HT-29 (cell line): Measurements from ENCODE around the gene TTC7B. TPM values are rescaled to one million over a fixed set of nuclear protein-coding genes. Genes with fewer than 3 reads are reported as not detected.

Source experiments
- DNase-seq: peaks from one replicate; pipeline ENCODE4 v3.0.0-alpha.2; 2015; ENCODE audit warnings: low spot score
- total RNA-seq: library from RNA; depleted of rRNA; stranded (reverse); fragments of >200 nt; shearing (Covaris generic); gene quantifications from 2 replicates; pipeline ENCODE4 v1.2.3, GENCODE V29; 2014

Gene TTC7B
- total RNA-seq, 1 experiment from 2014 or later, result 7.4 TPM

GRCh38 chr14:90560991-90561390 is 255.2 kb downstream of the TTC7B start:
- DNase-seq, result no peak

DNA sequence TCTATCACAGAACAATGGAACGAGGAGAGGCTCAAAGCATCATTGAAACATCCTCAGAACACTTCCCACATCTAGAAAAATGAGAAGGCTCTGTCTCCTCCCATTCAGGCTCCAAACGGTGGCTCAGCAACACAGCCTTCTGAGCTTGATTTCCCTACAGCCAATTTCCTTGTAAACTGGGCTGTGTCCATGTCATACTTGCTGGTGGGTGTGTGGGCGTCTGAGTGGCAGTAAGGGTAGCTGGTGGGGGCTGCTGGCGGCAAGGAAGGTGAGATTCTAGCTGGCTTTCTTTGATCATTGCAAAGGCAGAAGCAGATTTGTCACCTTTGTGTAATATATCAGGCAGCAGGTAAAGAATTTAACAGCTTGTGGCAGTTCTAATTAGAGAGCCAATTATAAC is 255.7 kb downstream of the TTC7B start:
- DNase-seq, result no peak

- no peak for DNase-seq
These were observed 256.3 kb downstream of the TTC7B start for GRCh38 chr14:90559811-90560492.

DNA sequence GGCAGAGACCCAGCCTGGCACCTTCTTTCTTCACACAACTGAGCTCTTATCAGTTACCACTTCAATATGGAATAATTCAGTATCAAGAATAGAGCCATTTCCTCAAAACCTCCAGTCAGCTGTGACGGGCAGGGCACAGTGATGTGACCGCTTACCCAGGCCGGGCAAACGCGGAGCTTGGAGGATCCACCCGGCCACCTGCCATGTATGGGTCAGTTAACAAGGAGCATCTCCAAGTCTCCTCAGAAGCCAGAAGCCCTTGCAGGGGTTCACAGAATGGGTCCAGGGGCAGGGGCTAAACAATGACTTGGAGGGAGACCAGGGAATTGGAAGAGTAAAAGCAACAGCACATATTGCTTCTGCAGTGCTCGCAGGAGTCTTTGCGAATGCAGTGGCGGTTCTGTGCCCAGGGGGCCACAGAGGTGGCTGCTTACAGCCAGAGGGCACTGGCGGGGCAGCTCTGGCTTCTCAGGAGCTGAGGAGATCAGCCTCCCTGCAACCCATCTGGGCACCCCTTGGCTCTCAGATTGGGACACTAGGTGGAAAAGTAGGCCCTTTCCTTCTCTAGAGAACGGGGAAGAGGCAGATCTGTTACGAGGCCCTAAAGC is 257.1 kb downstream of the TTC7B start:
- DNase-seq, result no peak

DNA sequence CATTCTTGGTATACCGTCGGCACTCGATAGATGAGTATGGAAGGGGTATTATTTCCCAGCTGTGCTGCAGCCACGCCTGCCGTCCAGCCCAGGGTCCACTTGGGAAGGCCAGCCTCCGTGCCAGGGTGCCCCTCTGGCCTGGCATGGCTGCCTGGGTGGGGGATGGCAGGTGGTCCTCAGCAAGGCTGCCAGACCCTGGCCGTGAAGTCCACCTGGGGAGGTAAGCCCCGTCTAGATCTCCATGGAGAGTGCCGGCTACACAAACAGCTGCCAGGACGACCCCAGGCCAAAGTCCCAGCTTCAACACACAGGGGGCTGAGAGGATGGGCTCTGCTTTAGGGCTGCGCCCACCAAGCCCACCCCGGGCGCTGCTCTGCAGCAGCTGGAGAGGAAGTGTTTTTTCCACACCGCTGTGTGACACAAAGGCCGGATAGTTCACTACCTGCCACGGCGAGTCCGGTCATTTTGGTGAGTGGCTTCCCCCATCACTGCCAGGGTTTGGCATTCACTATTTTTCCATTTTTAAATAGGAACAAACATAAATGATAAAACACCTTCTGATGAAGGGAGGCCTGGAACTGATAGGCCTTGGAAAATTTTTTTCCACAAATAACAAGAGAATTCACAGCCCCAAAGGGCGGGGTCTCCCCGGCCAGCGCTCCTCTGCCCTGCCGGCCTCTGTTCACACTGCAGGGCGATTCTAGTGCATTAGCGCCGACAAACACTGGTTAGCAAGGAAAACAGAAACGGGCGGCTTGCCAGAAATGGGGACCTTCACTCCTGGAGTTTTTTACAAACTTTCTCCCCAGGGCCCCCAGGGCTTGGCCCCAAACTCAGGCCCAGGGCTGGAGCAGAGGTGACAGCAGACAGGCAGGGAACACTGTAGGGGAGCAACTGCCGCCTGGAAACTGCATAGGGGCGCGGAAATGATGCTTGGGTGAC is 257.9 kb downstream of the TTC7B start:
- no peak for DNase-seq

DNA sequence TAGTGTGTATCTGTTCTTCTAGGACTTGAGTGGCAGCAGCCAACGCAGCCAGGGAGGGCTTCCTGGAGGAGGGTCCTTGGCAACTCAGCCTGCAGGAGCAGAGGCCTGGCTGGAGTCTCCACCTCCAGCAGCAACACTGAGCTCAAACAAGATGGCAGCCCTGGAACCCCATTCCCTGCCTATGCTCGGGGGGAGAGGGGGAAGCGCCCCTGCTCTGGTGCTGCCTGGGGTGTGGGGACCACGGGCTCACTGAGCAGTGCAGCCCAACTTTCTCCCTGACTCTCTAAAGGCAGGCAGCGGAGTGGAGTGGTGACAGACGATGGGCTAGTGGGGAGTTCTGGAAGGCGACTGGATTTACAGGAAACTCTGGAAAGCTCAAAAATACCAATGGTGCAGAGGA is 258.7 kb downstream of the TTC7B start:
- no peak for DNase-seq

GRCh38 chr14:90556666-90557450 is 259.4 kb downstream of the TTC7B start:
- no peak for DNase-seq

DNA sequence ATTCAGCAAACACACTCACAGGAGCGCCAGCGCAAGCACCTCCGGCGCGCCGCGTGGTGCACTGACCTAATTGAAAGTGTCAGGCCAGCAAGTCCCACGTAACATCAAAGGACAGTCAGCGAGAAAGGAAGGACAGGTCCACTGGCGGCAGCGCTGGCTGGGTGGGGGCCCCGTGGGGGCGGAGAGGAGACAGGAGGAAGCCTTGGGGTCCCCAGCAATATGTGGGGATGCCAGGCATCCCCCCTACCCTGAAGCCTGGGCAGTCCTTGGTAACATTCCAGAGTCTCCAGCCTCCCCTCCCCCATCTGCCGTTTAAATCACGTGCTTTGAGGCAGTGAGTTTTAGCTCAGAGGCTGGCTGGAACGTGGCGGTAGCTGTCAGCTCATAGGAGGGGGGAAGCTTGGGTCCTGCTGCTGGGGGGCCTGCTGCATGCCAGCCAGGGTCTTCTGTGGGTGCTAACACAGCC is 260.2 kb downstream of the TTC7B start:
- DNase-seq, result no peak

DNA sequence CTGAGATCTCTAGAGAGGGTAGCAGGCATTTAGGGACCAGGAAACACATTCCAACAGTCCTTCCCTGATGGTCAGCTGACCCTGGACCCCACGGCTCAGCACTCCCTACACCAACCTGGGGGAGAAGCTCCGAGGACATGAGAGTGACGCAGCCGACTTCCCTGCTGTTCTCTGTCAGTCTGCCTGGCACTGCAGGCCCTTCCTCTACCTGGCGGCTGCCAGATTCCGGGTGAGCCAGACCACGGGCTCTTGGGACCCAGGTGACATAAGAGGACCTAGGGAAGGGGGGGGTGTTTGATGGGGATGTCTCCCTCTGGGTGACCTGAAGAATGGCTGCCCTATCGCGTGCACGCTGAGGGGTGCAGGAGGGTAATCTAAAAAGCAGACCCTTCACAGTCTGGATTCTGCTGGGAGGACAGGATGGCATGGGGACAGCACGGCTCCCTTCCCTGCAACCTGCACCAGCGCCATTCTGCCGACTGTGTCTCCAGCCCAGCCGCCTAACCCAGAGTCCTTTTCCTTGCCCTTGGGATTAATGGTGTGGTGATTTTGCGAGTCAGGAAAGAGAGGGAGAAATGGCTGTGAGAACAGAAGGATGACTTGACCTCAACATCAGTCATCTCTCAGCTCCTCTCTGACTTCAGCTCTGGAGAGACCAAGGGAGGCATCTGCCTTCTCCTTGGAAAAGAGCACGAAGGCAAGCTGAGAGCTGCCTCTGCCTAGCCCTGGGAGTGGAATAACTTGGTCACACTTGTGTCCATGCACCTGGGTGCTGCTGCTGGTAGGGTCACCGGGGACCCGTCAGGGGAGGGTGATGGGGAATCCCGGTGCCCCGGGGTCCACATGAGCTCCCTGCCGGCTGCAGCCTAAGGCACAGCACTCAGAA is 260.9 kb downstream of the TTC7B start:
- no peak for DNase-seq

- DNase-seq, result no peak
These were observed 261.9 kb downstream of the TTC7B start for GRCh38 chr14:90554341-90554740.

DNA sequence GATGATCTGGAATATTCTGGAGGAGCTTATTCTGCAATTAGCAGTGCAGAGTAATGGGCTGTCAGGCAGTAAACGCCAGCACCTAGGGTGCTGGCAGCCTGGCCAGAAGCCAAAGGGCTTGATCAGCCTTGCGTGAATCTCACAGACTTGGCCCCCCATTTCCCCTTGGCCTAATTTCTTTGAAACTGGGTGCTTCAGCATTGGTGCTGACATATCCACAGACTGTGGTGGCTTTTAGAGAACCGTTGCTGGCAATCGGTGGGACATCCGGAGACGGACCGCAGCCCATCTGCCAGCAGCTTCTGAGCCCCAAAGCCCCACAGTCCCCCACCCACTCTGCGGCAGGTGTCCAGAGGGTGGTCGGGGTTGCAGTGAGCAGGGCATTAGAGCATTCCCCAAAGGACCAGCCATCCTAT is 262.3 kb downstream of the TTC7B start:
- DNase-seq, result no peak

DNA sequence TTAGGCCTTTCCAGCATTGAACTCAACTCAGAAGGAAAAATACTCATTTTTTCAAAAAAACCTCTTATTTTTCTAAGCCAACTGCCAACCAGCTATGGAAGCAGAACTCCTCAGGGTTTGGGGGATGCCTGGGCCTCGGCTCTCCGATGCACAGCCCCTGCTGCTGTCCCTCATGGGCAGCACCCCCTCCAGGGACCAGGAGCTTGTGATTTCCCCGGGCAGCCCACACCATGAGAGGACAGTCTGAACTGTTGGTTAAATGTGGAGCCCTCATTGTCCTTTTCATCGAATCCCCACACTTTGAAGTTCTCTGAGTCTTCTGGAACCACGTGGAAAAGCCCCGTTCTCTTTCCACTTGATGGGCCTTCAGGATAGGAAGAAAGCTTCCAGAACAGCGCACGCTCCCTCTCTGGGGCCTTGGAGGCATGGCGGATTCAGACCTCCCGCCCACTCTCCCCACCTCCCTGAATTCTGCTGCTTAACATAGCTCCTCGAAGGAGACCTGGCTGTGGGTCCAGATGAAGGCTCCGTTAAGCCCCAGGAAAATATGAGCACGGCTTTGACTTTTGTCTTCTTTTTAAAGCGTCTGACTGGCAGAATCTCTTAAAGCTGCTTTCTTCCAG is 262.8 kb downstream of the TTC7B start:
- DNase-seq, result no peak

DNA sequence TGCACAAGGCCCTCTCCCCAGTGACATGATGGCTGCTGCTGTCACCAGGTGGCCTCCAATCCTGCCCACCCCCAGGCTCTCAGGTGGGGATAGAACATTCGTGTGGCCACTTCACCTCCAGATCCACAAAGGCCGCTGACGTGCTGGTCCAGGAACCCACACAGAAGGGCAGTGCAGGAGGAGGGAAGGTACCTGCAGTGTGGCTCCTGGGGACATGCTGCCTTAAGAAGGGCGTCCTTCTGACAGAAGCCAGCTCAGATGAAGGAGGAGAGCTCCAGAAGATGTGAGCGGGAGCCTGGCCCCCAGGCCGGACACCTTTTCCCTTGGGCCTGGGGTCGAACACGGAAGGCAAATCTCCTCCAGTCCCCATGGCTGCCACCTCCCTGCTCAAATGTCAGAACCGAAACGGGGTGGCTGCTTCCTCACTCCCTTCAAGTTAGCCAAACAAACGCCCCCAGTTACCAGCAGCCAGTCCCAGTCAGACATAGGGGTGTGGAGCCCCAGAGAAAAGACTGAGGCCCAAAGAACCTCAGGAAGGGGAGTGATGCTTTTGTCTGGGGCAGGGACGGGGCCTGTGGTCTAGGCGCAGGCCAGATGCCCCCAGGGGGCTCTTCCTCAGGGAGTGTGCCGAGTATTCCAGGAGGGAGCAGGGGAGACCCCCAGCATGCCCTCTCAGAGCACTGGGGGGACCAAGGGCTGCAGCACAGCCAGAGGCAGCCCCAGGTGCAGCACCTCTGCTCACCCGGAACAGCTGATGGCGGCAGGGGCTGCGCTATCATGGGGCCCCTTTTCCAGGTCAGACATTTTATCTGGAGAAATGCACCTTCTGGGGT is 263.5 kb downstream of the TTC7B start:
- no peak for DNase-seq

- DNase-seq, result no peak
These were observed 264.3 kb downstream of the TTC7B start for GRCh38 chr14:90551733-90552464.

GRCh38 chr14:90551070-90551704 is 265.0 kb downstream of the TTC7B start:
- no peak for DNase-seq

GRCh38 chr14:90549794-90550641 is 266.2 kb downstream of the TTC7B start:
- DNase-seq, result no peak

DNA sequence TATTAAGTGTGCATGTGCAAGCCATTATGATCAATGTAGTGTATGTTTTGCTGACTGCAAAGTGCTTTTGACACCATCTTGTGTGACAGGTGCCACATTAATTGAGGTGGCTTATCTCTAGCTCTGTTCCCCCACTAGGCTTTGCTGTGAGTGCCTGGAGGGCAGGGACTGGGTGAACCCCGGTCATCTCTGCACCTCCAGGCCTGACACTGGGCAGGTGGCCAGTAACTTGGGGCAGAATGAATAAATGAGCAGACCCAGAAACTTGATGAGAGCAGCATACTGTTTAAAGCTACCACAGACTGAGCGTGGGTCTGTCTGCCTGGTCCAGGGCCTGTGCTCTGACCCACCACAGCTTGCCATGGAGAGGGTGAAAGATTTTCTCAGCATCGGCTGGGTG is 267.8 kb downstream of the TTC7B start:
- no peak for DNase-seq
